Endothelial cell of umbilical vein (primary cell): ENCODE data around the gene EIF3B. TPM values are rescaled to one million over a fixed set of nuclear protein-coding genes. Genes with fewer than 3 reads are reported as not detected.
"Not testable (repeated sequence)": the region's sequence is repeated elsewhere in the genome, so short reads cannot be mapped to it uniquely, and the experiment has no call there.

Experiments used
- BruUV-seq: library from RNA; stranded (reverse); fragments of 400-500 nt; replicated peaks from 2 replicates; lab custom pipeline; 2021; lab: Mats Ljungman, UMichigan
- CTCF ChIA-PET: fragments of 300-600, 350-600 bp; sonication (Branson Sonifier 250); formaldehyde crosslinking; loops from one replicate; lab custom pipeline; 2021; ENCODE audit warnings: antibody characterized with exemption, inconsistent platforms; lab: Charles Lee
- POLR2A ChIA-PET: fragments of 300-600, 350-600 bp; sonication (Branson Sonifier 250); formaldehyde crosslinking; loops from one replicate; lab custom pipeline; 2021; ENCODE audit warnings: antibody characterized with exemption, inconsistent platforms; lab: Charles Lee
- DNase-seq: peaks from one replicate; pipeline ENCODE4 v3.0.0-alpha.2; 2011; ENCODE audit warnings: low read depth, low spot score
- FAIRE-seq: peaks from 2 replicates; lab custom pipeline; 2011; peaks lifted over from hg19 to GRCh38; lab: Jason Lieb, UNC
- H2AFZ ChIP-seq: 2 replicates; pipeline ENCODE4 v1.6.0; 2012; ENCODE audit warnings: low read depth, low read length, control low read depth, inconsistent platforms
- H3K27ac ChIP-seq: 2 replicates; pipeline ENCODE4 v1.5.1; 2011; ENCODE audit warnings: low read depth, mild to moderate bottlenecking, control low read depth, low read length, moderate library complexity; ENCODE audit not compliant: insufficient read depth
- H3K27me3 ChIP-seq, 2 experiments: 2 replicates each; pipeline versions ENCODE4 v1.6.0 to v1.6.1; 2011; ENCODE audit warnings: low read length in 2 of 2, mixed read lengths in 1 of 2; ENCODE audit not compliant: control insufficient read depth in 2 of 2, insufficient read depth in 2 of 2
- H3K36me3 ChIP-seq, 2 experiments: 2 replicates in 1 of 2; 3 replicates in 1 of 2; pipeline ENCODE4 v1.5.1; 2011; ENCODE audit warnings: low read length in 2 of 2, mild to moderate bottlenecking in 1 of 2, moderate library complexity in 1 of 2; ENCODE audit not compliant: control insufficient read depth in 2 of 2, insufficient read depth in 2 of 2; ENCODE audit errors: extremely low read depth in 1 of 2
- H3K4me1 ChIP-seq: 3 replicates; pipeline ENCODE4 v1.5.1; 2011; ENCODE audit warnings: mild to moderate bottlenecking, low read length; ENCODE audit not compliant: control insufficient read depth, insufficient read depth; ENCODE audit errors: extremely low read depth
- H3K4me2 ChIP-seq: 2 replicates; pipeline ENCODE4 v1.6.1; 2011; ENCODE audit warnings: low read length, control low read depth, mixed read lengths; ENCODE audit not compliant: insufficient read depth
- H3K4me3 ChIP-seq, 3 experiments: fragments of 200-600 bp in 1 of 3; sonication (generic), shearing (Covaris generic) in 1 of 3; replicated peaks in 1 of 3; 2 replicates each; pipeline ENCODE4 v1.5.1; 2011 to 2016; ENCODE audit warnings: control low read depth in 3 of 3, low read length in 3 of 3, mild to moderate bottlenecking in 2 of 3, inconsistent platforms in 1 of 3, low read depth in 1 of 3, moderate library complexity in 1 of 3; ENCODE audit not compliant: insufficient read depth in 1 of 3
- H3K79me2 ChIP-seq: 2 replicates; pipeline ENCODE4 v1.6.0; 2012; ENCODE audit warnings: low read length, inconsistent platforms; ENCODE audit not compliant: control insufficient read depth, insufficient read depth
- H3K9ac ChIP-seq: replicated peaks from 2 replicates; pipeline ENCODE3; 2011; ENCODE audit warnings: low read length, control low read depth; ENCODE audit not compliant: insufficient read depth; ENCODE audit errors: extremely low read depth
- H3K9me1 ChIP-seq: replicated peaks from 3 replicates; pipeline ENCODE4 v1.6.0; 2011; ENCODE audit warnings: mild to moderate bottlenecking, low read length; ENCODE audit not compliant: control insufficient read depth, insufficient read depth; ENCODE audit errors: extremely low read depth
- H3K9me3 ChIP-seq: replicated peaks from 2 replicates; pipeline ENCODE4 v1.5.1; 2012; ENCODE audit warnings: low read length, inconsistent platforms; ENCODE audit not compliant: control insufficient read depth, insufficient read depth
- H4K20me1 ChIP-seq: replicated peaks from 2 replicates; pipeline ENCODE3; 2011; ENCODE audit warnings: mild to moderate bottlenecking, low read length; ENCODE audit not compliant: control insufficient read depth, insufficient read depth; ENCODE audit errors: extremely low read depth
- JUN ChIP-seq: IDR thresholded peaks from 2 replicates; pipeline ENCODE4 v1.6.1; 2011; ENCODE audit warnings: borderline replicate concordance, low read depth; ENCODE audit not compliant: insufficient read length, insufficient read depth
- POLR2AphosphoS5 ChIP-seq: IDR thresholded peaks from 2 replicates; pipeline ENCODE4 v1.6.1; 2012; ENCODE audit warnings: low read depth, mild to moderate bottlenecking, control low read depth, low read length, moderate library complexity; ENCODE audit not compliant: insufficient read depth
- dilution Hi-C: fragments of 300-500 bp; cut with MboI; formaldehyde crosslinking; loops from one replicate; pipeline ENCODE4 v1.15.0; 2019; ENCODE audit warnings: low sequenced_read_pairs; ENCODE audit not compliant: extremely low pct_ligation_motif_present
- intact Hi-C: fragments of 100-400 bp; cut with micrococcal nuclease; formaldehyde crosslinking; loops from one replicate; pipeline ENCODE4 v1.10.0; 2022
- polyA plus RNA-seq, 4 experiments: library from polyadenylated mRNA; depleted of rRNA in 3 of 4; stranded (reverse) in 3 of 4; unstranded in 1 of 4; fragments of >200 nt; gene quantifications; 2 replicates each; pipeline versions ENCODE4 v1.2.1 to v1.2.3, GENCODE V29; 2011 to 2012; ENCODE audit warnings: missing spikeins in 1 of 4
- total RNA-seq: library from RNA; stranded (reverse); gene quantifications from 2 replicates; pipeline ENCODE4 v1.2.3, GENCODE V29; 2021

The EIF3B gene
- total and polyA plus RNA-seq, 2 donors (not counting 3 experiments of a cell fraction or from before 2014, with no cell fraction given), result 104 to 207 TPM

GRCh38 chr7:2336626-2337299 is 17.9 kb upstream of the EIF3B start:
- TF ChIP-seq JUN, result no peak
- no peak for TF ChIP-seq POLR2AphosphoS5
- no peak overlapping the region for H2AFZ ChIP-seq
- ChIA-PET POLR2A (no interaction called here), CTCF (interaction anchor here (2.7 kb wide), 1 partner anchor 11 kb away, joined by 12 read pairs; no protein-coding TSS in a partner anchor)
- no TSS peak for BruUV-seq
- no peaks in the 10 kb centered on the region for H3K79me2 ChIP-seq
- H3K9ac ChIP-seq, result no peak overlapping the region
- dilution Hi-C loops (no loop called here), intact Hi-C loops (no loop called here)
- no peaks in the 10 kb centered on the region for H3K36me3 ChIP-seq
- no peak overlapping the region for H3K4me3 ChIP-seq
- no peak for FAIRE-seq
- no peak overlapping the region for H3K4me2 ChIP-seq
- H3K27me3 ChIP-seq, result no peaks in the 10 kb centered on the region
- H3K9me3 ChIP-seq, result no peaks in the 10 kb centered on the region
- no peak for DNase-seq
- H3K9me1 ChIP-seq, result no peaks in the 10 kb centered on the region
- H3K4me1 ChIP-seq, result no peaks in the 10 kb centered on the region
- H3K27ac ChIP-seq, result no peak overlapping the region
- no peaks in the 10 kb centered on the region for H4K20me1 ChIP-seq

GRCh38 chr7:2347351-2348063 is 7.1 kb upstream of the EIF3B start:
- H3K27ac ChIP-seq, BruUV-seq, H3K36me3 ChIP-seq, H3K9me3 ChIP-seq, H3K4me3 ChIP-seq, DNase-seq, H3K9me1 ChIP-seq, FAIRE-seq, H3K79me2 ChIP-seq, POLR2A ChIA-PET, H3K27me3 ChIP-seq, H3K9ac ChIP-seq, dilution Hi-C loops, H4K20me1 ChIP-seq, H3K4me1 ChIP-seq: not testable (repeated sequence)
- Histone ChIP-seq H2AFZ (peak overlapping the region; percentile 82), H3K4me2 (peak overlapping the region; percentile 0)
- intact Hi-C loops, result loop anchor here (1.0 to 5.0 kb wide), 2 partner anchors 100 to 680 kb away; no protein-coding TSS in a partner anchor
- CTCF ChIA-PET, result interaction anchor here (0.7 to 2.5 kb wide), 44 partner anchors 11 to 777 kb away, joined by 3 to 69 read pairs (median 4); partner anchors contain the start of genes MAD1L1 and PSMG3
